Muscle layer of duodenum (tissue), 2 donors: ENCODE data around the gene HSH2D.

Experiments
- H3K27ac ChIP-seq: one replicate; pipeline ENCODE4 v1.7.0; 2013; ENCODE audit warnings: mild to moderate bottlenecking, low read length
- H3K27me3 ChIP-seq: one replicate; pipeline ENCODE4 v1.7.0; 2013; ENCODE audit warnings: low read depth, mild to moderate bottlenecking, control low read depth, low read length
- H3K36me3 ChIP-seq, 2 donors: one replicate each; pipeline ENCODE4 v1.7.0; 2013; ENCODE audit warnings: low read length in 2 of 2, control low read depth in 1 of 2, mild to moderate bottlenecking in 1 of 2; ENCODE audit not compliant: insufficient read depth in 2 of 2, control insufficient read depth in 1 of 2
- H3K4me1 ChIP-seq, 2 donors: one replicate each; pipeline ENCODE4 v1.7.0; 2013; ENCODE audit warnings: low read length in 2 of 2, mild to moderate bottlenecking in 2 of 2, control low read depth in 1 of 2, moderate library complexity in 1 of 2; ENCODE audit not compliant: insufficient read depth in 2 of 2, control insufficient read depth in 1 of 2
- H3K4me3 ChIP-seq, 2 donors: one replicate each; pipeline ENCODE4 v1.7.0; 2013; ENCODE audit warnings: low read length in 2 of 2, low read depth in 1 of 2, mild to moderate bottlenecking in 1 of 2
- H3K9me3 ChIP-seq, 2 donors: one replicate each; pipeline ENCODE4 v1.7.0; 2013; ENCODE audit warnings: low read length in 2 of 2, control low read depth in 1 of 2, mild to moderate bottlenecking in 1 of 2; ENCODE audit not compliant: control insufficient read depth in 1 of 2
- donor health status: healthy.

The HSH2D gene

DNA sequence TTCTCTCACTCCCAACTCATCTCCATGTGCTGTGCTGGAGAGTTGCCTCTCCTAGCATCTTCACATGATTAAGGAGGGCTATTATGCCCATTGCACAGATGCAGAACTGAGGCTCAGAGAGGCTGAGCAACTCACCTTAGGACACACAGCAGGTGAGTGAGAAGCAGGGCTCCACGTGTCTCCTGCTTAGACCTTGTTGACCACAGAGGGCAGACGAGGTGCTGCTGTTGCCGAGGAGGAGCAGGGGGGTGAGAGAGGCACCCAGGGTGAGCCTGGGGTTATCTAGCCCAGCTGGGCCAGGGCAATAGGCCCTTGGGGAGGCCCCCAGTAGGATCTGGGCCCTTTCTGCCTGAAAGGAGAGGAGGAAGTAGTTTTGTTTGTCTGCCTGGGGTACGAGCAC is 2.4 kb upstream of the HSH2D start:
- Histone ChIP-seq H3K27ac (no peak overlapping the region), H3K36me3 (no peaks in the 10 kb centered on the region), H3K27me3 (no peaks in the 10 kb centered on the region), H3K9me3 (no peaks in the 10 kb centered on the region), H3K4me3 (no peak overlapping the region), H3K4me1 (no peaks in the 10 kb centered on the region)

DNA sequence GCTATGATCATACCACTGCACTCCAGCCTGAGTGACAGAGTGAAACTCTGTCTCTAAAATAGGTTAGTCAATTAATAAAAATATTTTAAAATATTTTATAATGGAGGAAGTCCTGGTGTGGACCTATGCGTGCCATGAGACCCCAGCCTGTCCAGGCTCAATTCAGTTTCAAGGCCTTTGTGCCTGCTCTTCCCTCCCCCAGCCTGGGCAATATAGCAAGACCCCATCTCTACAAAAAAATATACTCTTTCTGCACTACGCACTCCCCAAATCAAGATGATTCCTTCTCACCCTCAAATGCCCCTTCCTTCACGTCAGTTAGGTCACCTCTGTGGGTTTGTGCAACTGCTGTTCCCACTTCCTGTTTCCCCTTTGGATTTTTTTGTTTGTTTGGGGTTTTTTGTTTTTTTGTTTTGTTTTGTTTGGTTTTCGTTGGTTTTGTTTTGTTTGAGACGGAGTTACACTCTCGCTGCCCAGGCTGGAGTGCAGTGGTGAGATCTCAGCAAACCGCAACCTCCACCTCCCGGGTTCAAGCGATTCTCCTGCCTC is 1.4 kb upstream of the HSH2D start:
- Histone ChIP-seq H3K27me3 (no peaks in the 10 kb centered on the region), H3K27ac (no peak overlapping the region), H3K36me3 (no peaks in the 10 kb centered on the region), H3K9me3 (no peaks in the 10 kb centered on the region), H3K4me1 (no peaks in the 10 kb centered on the region), H3K4me3 (no peak overlapping the region)

DNA sequence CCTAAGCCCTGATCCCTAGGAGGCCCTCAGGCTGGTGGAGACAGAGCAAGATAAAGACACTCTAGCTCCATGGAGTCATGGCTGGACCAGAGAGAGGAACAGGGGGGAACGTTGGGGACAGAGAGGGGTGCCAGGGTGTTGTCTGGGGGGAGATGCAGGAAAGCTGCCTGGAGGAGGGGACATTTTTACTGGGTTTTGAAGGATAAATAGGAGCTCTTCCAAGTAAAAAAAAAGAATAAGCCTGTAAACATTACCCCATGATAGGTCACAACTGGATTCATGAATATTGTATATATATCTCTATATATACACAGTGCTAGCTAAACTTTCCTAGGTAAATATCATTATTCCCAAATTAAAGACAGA is 714 bp downstream of the HSH2D start:
- Histone ChIP-seq H3K4me3 (peak overlapping the region; percentile 23 to 70), H3K36me3 (no peaks in the 10 kb centered on the region), H3K27me3 (no peaks in the 10 kb centered on the region), H3K4me1 (no peaks in the 10 kb centered on the region), H3K9me3 (no peaks in the 10 kb centered on the region), H3K27ac (peak overlapping the region; percentile 87)

DNA sequence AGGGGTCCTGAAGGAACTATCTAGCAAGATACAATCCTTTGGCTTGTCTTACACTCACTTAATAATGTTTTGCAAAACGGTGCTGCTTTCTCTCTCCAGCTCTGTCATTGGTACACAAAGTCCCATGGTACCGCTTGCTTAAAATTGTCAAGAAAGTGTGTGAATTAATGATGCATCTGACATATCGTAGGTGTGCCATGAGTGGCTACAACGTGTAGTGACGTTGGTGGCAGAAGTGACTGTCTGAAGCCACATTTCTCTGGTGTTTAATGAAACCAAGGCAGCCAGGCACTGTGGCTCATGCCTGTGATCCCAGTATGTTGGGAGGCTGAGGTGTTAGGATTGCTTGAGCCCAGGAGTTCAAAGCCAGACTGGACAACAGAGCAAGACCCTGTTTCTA is 2.6 kb downstream of the HSH2D start:
- Histone ChIP-seq H3K4me3 (no peak overlapping the region), H3K36me3 (no peaks in the 10 kb centered on the region), H3K9me3 (no peaks in the 10 kb centered on the region), H3K27ac (no peak overlapping the region), H3K4me1 (no peaks in the 10 kb centered on the region), H3K27me3 (no peaks in the 10 kb centered on the region)

DNA sequence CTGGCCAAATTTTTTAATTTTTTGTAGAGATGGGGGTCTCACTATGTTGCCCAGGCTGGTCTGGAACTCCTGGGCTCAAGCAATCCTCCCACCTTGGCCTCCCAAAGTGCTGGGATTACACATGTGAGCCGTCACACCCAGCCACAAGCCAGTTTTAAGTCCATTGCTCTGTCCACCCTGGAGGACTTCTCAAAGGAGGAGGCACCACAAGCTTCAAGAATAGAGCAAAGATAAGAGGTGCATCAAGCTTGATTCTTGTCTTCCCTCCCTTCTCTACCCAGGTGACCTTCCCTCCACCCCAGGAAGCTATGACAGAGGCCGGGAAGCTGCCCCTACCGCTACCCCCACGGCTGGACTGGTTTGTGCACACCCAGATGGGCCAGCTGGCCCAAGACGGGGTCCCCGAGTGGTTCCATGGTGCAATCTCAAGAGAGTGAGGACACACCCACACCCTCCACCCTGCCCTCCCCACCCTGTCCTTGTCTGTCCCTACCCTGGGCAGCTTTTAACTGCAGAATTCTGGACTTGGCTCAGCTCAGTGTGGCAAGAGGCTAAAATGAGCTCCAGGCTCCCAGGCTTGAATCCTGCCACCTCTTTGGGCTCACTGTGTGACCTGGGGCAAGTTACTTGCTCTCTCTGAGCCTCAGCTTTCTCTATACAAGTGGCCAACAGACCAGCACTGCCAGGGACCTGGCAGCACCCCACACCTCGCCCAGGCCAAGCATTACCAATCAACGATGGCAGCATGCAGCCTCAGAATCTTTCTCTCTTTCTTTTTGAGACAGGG is 5.2 kb downstream of the HSH2D start:
- Histone ChIP-seq H3K4me3 (no peak overlapping the region), H3K36me3 (no peaks in the 10 kb centered on the region), H3K27me3 (no peaks in the 10 kb centered on the region), H3K27ac (no peak overlapping the region), H3K9me3 (no peaks in the 10 kb centered on the region), H3K4me1 (no peaks in the 10 kb centered on the region)

DNA sequence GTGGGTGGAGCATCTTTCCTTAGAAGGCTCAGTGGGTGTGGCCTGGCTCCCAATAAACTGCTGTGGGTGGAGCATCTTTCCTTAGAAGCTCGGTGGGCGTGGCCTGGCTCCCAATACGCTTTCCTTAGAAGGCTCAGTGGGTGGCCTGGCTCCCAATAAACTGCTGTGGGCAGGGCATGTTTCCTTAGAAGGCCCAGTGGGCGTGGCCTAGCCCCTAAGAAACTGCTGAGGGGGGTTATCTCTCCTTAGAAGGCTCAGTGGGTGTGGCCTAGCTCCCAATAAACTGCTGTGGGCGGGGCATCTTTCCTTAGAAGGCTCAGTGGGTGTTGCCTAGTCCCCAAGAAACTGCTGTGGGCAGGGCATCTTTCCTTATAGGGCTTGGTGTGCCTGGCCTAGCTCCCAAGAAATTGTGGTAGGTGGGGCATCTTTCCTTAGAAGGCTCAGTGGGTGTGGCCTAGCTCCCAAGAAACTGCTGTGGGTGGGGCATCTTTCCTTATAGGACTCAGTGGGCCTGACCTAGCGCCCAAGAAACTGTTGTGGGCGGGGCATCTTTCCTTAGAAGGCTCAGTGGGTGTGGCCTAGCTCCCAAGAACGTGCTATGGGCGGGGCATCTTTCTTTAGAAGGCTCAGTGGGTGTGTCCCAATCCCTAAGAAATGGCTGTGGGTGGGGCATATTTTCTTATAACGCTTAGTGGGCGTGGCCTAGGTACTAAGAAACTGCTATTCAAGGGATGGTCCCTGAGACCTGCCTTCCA is 10.3 kb downstream of the HSH2D start:
- H3K9me3 ChIP-seq, result no peaks in the 10 kb centered on the region
- H3K4me3 ChIP-seq, result no peak overlapping the region
- H3K36me3 ChIP-seq, result no peaks in the 10 kb centered on the region

DNA sequence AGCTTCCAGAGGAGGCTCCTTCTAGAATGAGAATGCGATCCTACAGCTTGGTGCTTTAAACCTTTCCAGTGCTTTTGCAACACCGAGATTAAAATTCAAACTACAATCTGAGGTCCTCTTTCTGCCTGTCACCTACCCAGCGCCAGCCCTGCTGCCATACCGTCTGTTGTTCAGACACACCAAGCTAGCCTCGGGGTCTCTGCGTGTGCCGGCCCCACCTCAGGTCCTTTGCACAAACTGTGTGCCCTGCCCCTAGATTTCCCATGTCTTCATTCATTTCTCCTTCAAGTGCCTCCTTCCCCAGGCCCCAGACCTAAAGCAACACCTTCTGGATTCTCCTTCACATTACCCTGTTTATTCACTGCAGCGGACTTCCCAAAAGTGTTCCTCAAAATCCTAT is 11.1 kb downstream of the HSH2D start:
- Histone ChIP-seq H3K4me1 (no peaks in the 10 kb centered on the region), H3K4me3 (no peak overlapping the region), H3K27me3 (no peaks in the 10 kb centered on the region), H3K27ac (no peak overlapping the region), H3K36me3 (no peaks in the 10 kb centered on the region), H3K9me3 (no peaks in the 10 kb centered on the region)

More for the DNA sequence above, 10.3 kb downstream of the HSH2D start:
- no peak overlapping the region for H3K27ac ChIP-seq
- no peaks in the 10 kb centered on the region for H3K4me1 ChIP-seq
- H3K27me3 ChIP-seq, result no peaks in the 10 kb centered on the region

DNA sequence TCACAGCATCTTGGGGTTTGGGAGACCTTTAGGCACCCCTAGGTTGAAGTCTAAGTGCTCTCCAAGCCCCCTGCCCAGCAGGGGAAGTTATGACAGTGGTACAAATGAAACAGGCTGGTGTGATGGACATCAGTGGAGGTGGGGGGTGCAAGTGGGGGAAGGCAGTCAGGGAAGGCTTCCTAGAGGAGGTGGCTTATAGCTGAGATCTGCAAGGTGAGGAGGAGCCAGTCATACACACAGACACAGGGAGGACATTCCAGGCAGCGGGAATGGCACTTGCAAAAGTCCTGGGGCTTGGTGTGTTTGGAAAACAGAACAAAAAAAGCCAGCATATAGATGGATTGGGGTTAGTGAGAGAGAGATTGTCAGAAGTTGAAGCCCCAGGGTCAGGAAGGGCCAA is 11.6 kb downstream of the HSH2D start:
- H3K9me3 ChIP-seq, result no peaks in the 10 kb centered on the region
- H3K27ac ChIP-seq, result no peak overlapping the region
- no peaks in the 10 kb centered on the region for H3K36me3 ChIP-seq
- H3K4me1 ChIP-seq, result no peaks in the 10 kb centered on the region
- no peaks in the 10 kb centered on the region for H3K27me3 ChIP-seq
- H3K4me3 ChIP-seq, result no peak overlapping the region

DNA sequence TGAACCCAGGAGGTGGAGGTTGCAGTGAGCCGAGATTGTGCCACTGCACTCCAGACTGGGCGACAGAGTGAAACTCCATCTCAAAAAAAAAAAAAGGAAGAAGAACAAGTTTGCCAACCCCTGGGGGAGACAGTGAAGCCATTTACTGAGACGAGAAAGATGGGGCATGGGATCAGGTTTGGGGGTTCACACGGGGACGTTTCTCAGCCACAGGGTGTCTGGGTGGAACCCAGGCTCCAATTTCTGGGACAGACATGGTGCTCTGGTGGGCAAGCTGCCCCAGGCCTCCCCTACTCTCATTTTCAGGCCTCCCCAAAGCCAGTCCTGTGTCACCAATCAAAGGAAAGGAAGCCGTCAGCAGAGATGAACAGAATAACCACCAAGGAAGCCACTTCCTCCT is 13.4 kb downstream of the HSH2D start:
- Histone ChIP-seq H3K9me3 (no peaks in the 10 kb centered on the region), H3K4me3 (no peak overlapping the region), H3K4me1 (no peaks in the 10 kb centered on the region), H3K27me3 (no peaks in the 10 kb centered on the region), H3K36me3 (no peaks in the 10 kb centered on the region), H3K27ac (no peak overlapping the region)

DNA sequence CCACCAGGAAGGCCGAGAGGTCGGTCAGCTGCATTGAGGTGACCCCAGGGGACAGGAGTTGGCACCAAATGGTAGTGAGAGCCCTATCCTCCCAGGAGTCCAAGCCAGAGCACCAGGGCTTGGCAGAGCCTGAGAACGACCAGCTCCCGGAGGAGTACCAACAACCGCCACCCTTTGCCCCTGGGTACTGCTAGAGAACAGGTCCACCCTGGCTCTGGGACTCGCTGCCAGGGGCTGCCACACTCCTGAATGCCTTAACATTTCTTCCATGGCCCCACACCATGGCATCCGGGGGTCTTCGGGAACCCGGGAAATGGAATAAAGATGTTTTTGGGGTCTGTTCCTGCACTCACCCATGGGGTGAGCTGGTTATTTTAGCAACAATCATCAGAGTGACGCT is 14.1 kb downstream of the HSH2D start:
- no peaks in the 10 kb centered on the region for H3K9me3 ChIP-seq
- H3K27me3 ChIP-seq, result no peaks in the 10 kb centered on the region
- H3K36me3 ChIP-seq, result no peaks in the 10 kb centered on the region
- no peak overlapping the region for H3K27ac ChIP-seq
- H3K4me1 ChIP-seq, result no peaks in the 10 kb centered on the region
- H3K4me3 ChIP-seq, result no peak overlapping the region

DNA sequence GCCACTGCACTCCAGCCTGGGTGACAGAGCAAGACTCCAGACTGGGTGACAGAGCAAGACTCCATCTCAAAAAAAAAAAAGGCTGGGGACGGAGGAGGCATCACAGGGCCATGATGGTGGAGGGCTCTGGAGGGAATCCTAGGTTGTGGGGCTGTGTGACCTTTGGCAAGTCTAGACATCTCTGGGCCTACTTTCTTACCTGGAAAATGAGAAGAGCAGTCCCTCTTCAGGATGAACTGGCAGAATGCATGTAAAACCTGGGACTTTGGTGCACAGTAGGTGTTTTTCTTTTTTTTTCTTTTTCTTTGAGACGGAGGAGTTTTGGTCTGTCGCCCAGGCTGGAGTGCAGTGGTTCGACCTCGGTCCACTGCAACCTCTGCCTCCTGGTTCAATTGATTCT is 16.2 kb downstream of the HSH2D start:
- Histone ChIP-seq H3K4me3 (no peak overlapping the region), H3K27me3 (no peaks in the 10 kb centered on the region), H3K36me3 (no peaks in the 10 kb centered on the region), H3K4me1 (no peaks in the 10 kb centered on the region), H3K9me3 (no peaks in the 10 kb centered on the region), H3K27ac (no peak overlapping the region)
